Breast epithelium (tissue), 3 donors: ENCODE data around the gene PRKAG1.

Experiments
- CTCF ChIP-seq, 3 donors: fragments of 450-650 bp; IDR thresholded peaks; one replicate each; pipeline ENCODE4 v1.5.1; 2016 to 2017; ENCODE audit warnings: antibody characterized with exemption in 3 of 3, mild to moderate bottlenecking in 3 of 3, moderate library complexity in 3 of 3
- POLR2A ChIP-seq: fragments of 450-650 bp; IDR thresholded peaks from one replicate; pipeline ENCODE4 v1.6.1; 2016; ENCODE audit warnings: antibody characterized with exemption, mild to moderate bottlenecking, moderate library complexity
- POLR2AphosphoS5 ChIP-seq, 3 donors: sonication (generic); formaldehyde crosslinking; IDR thresholded peaks; one replicate each; pipeline ENCODE4 v1.6.1; 2017; ENCODE audit warnings: antibody characterized with exemption in 3 of 3

DNA sequence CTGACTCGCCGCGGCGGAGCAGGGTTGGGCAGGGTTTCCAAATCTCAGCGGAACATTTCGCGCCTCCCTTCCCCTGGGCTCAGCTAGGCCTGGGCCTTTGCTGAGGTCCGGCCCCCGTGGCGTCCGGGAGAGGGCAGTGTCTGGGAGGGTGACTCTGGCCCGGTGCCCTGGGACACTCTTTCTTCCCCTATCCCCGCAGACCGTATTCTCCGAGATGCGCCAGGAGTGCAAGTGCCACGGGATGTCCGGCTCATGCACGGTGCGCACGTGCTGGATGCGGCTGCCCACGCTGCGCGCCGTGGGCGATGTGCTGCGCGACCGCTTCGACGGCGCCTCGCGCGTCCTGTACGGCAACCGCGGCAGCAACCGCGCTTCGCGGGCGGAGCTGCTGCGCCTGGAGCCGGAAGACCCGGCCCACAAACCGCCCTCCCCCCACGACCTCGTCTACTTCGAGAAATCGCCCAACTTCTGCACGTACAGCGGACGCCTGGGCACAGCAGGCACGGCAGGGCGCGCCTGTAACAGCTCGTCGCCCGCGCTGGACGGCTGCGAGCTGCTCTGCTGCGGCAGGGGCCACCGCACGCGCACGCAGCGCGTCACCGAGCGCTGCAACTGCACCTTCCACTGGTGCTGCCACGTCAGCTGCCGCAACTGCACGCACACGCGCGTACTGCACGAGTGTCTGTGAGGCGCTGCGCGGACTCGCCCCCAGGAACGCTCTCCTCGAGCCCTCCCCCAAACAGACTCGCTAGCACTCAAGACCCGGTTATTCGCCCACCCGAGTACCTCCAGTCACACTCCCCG is 37.4 kb downstream of the PRKAG1 start:
- TF ChIP-seq POLR2A (no peak), CTCF (IDR thresholded peaks at IDR 0.05) (no peak), POLR2AphosphoS5 (IDR thresholded peaks at IDR 0.05) (no peak)
